Muscle of leg (tissue), 16 donors: ENCODE data around the gene TCEAL3. TPM values are rescaled to one million over a fixed set of nuclear protein-coding genes. Genes with fewer than 3 reads are reported as not detected.

Source experiments
- DNase-seq: peaks from one replicate; pipeline ENCODE4 v3.0.0; 2013
- H3K27ac ChIP-seq: one replicate; pipeline ENCODE4 v1.5.1; 2013; ENCODE audit warnings: mild to moderate bottlenecking, low read length, control low read depth
- H3K27me3 ChIP-seq: one replicate; pipeline ENCODE4 v1.6.1; 2013; ENCODE audit warnings: low read length; ENCODE audit not compliant: control insufficient read depth, insufficient read depth
- H3K36me3 ChIP-seq: one replicate; pipeline ENCODE4 v1.6.1; 2013; ENCODE audit warnings: low read length; ENCODE audit not compliant: control insufficient read depth, insufficient read depth
- H3K4me1 ChIP-seq: one replicate; pipeline ENCODE4 v1.6.1; 2013; ENCODE audit warnings: low read length; ENCODE audit not compliant: control insufficient read depth, insufficient read depth
- H3K4me3 ChIP-seq: one replicate; pipeline ENCODE4 v1.5.1; 2013; ENCODE audit warnings: low read length, control low read depth
- H3K9me3 ChIP-seq: replicated peaks from 2 replicates; pipeline ENCODE4 v1.6.1; 2013; ENCODE audit warnings: low read depth, low read length; ENCODE audit not compliant: control insufficient read depth
- WGBS: methylation state at CpG from one replicate; pipeline ENCODE4 v1.1.5; 2013; ENCODE audit warnings: missing lambda C conversion rate; ENCODE audit not compliant: insufficient coverage; 5-methylcytosine and 5-hydroxymethylcytosine counted together
- long read RNA-seq, 11 donors: transcript quantifications; one replicate each; lab custom pipeline, GENCODE V29; 2026
- polyA plus RNA-seq, 8 donors: library from polyadenylated mRNA; unstranded; fragments of 120-200 nt; gene quantifications; one replicate each; pipeline versions ENCODE4 v1.2.1 to v1.2.3, GENCODE V29; 2013; ENCODE audit warnings: inconsistent platforms in 1 of 8, low replicate concordance in 1 of 8; ENCODE audit not compliant: insufficient read length in 8 of 8, insufficient read depth in 1 of 8
- total RNA-seq: library from RNA; stranded (reverse); fragments of 120-200 nt; gene quantifications from one replicate; pipeline ENCODE4 v1.2.4, GENCODE V29; 2013

The TCEAL3 gene, protein sequence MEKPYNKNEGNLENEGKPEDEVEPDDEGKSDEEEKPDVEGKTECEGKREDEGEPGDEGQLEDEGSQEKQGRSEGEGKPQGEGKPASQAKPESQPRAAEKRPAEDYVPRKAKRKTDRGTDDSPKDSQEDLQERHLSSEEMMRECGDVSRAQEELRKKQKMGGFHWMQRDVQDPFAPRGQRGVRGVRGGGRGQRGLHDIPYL
- total RNA-seq: 6.3 TPM
- polyA plus RNA-seq: 10 to 100 TPM in 6 of 8 donors, 1 to 10 TPM in 2; 9.2 to 17.9 (median 12.8) TPM
- long read RNA-seq, donor 1, partial matches to known transcripts: 0 of 3 reads
- long read RNA-seq, donor 1, other reads (novel, unspliced or antisense): 0 of 3 reads
- long read RNA-seq, donor 2: 0 reads
- long read RNA-seq, donor 3, partial matches to known transcripts: 0 of 1 reads
- long read RNA-seq, donor 3, other reads (novel, unspliced or antisense): 0 of 1 reads
- long read RNA-seq, donor 4, transcript TCEAL3-202 (3 exons, 1,113 nt): major isoform, 6 of 6 reads
- long read RNA-seq, donor 4, partial matches to known transcripts: 0 of 6 reads
- long read RNA-seq, donor 4, other reads (novel, unspliced or antisense): 0 of 6 reads
- long read RNA-seq, donor 5, transcript TCEAL3-202 (3 exons, 1,113 nt): major isoform, 12 of 15 reads
- long read RNA-seq, donor 5, partial matches to known transcripts: 0 of 15 reads
- long read RNA-seq, donor 5, other reads (novel, unspliced or antisense): 0 of 15 reads
- long read RNA-seq, donor 6, transcript TCEAL3-202 (3 exons, 1,113 nt): major isoform, 5 of 6 reads
- long read RNA-seq, donor 6, partial matches to known transcripts: 0 of 6 reads
- long read RNA-seq, donor 6, other reads (novel, unspliced or antisense): 0 of 6 reads
- long read RNA-seq, donor 7, transcript TCEAL3-202 (3 exons, 1,113 nt): major isoform, 6 of 8 reads
- long read RNA-seq, donor 7, partial matches to known transcripts: 0 of 8 reads
- long read RNA-seq, donor 7, other reads (novel, unspliced or antisense): 0 of 8 reads
- long read RNA-seq, donor 8, partial matches to known transcripts: 0 of 2 reads
- long read RNA-seq, donor 8, other reads (novel, unspliced or antisense): 0 of 2 reads
- long read RNA-seq, donor 9, transcript TCEAL3-202 (3 exons, 1,113 nt): major isoform, 5 of 6 reads
- long read RNA-seq, donor 9, partial matches to known transcripts: 0 of 6 reads
- long read RNA-seq, donor 9, other reads (novel, unspliced or antisense): 0 of 6 reads
- long read RNA-seq, donor 10, partial matches to known transcripts: 0 of 6 reads
- long read RNA-seq, donor 10, other reads (novel, unspliced or antisense): 0 of 6 reads
- long read RNA-seq, donor 11, transcript TCEAL3-202 (3 exons, 1,113 nt): major isoform, 5 of 7 reads
- long read RNA-seq, donor 11, partial matches to known transcripts: 0 of 7 reads
- long read RNA-seq, donor 11, other reads (novel, unspliced or antisense): 0 of 7 reads

DNA sequence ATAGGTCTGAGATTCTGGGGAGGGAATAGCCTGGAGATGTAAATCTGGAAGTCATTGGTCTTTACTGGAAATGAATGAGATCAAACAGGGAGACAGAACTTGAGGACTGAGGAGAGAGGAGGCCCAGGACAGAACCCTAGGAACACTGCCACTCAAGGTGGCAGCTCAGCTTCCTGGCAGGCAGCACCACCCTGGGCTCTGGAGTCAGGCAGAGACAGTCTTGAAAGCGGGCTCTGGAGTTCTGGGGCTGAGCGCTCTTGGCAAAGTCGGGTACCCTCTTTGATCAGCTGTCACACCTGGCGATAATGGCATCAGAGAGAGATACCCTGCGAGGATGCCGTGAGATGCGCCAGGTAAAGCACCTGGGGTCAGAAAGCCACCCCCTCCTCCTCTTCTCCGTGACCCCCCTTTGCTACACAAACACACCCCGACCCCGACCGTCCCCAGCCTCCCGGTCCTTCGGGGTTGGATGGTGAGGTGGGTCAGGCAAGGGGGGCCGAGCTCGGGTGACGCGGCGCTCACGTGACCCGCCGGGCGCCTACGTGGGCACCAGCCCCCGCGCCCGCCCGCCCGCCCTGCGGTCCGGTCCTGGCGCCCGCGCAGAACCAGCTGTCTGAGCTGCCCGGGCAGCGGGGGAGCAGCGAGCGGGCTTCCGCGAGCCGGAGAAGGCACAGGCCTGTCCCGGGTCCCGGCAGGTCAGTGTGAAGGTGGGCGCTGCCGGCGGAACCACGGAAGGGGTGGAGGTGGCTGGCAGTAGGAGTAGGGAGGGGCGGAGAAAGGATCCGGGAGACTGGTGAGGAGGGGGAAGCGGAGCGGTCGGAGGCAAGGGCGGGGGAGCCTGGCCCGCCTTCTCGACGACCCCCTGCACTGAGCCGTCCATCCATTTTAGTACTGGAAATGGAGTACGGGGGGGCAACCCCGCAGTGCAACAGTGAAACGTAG is at the start of gene TCEAL3:
TCEAL3 (plus strand) TSS at position 600 of the 942 bp plus-strand sequence. CDS start 1,102 bp downstream, outside the sequence.
- DNase-seq: peak; percentile 53
- H3K27me3 ChIP-seq: peaks cover 17% of the 10 kb centered on the region
- WGBS: 13% methylated on average over 48 of the region's 59 CpGs

DNA sequence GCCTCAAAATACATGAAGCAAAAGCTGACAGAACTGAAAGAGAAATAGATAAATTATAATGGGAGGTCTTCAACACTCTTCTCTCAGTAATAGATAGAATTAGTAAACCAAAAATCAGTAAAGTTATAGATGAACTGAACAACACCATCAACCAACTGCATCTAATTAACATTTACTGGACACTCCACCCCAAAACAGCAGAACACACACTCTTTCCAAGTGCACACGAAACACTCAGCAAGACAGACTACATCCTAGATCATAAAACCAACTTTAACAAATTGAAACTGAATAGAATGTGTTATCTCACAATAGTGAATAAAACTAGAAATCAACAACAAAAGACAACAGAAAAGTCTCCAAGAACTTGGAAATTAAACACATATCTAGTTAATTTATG is 47.5 kb upstream of the TCEAL3 start:
- H3K9me3 ChIP-seq: no peaks in the 10 kb centered on the region
- H3K27me3 ChIP-seq: peaks cover 8% of the 10 kb centered on the region
- no peak for DNase-seq
- no CpG with 5 or more reads among the region's 1 CpG for WGBS
- H3K27ac ChIP-seq: no peak overlapping the region
- H3K36me3 ChIP-seq: no peaks in the 10 kb centered on the region
- no peak overlapping the region for H3K4me3 ChIP-seq
- no peaks in the 10 kb centered on the region for H3K4me1 ChIP-seq

More for the DNA sequence above, at the start of gene TCEAL3:
- no peaks in the 10 kb centered on the region for H3K9me3 ChIP-seq
- H3K4me1 ChIP-seq: peaks cover 4% of the 10 kb centered on the region
- peak within 1 kb of the TSS; percentile 74 for H3K27ac ChIP-seq
- peak within 1 kb of the TSS; percentile 70 for H3K4me3 ChIP-seq
- no peaks in the 10 kb centered on the region for H3K36me3 ChIP-seq

DNA sequence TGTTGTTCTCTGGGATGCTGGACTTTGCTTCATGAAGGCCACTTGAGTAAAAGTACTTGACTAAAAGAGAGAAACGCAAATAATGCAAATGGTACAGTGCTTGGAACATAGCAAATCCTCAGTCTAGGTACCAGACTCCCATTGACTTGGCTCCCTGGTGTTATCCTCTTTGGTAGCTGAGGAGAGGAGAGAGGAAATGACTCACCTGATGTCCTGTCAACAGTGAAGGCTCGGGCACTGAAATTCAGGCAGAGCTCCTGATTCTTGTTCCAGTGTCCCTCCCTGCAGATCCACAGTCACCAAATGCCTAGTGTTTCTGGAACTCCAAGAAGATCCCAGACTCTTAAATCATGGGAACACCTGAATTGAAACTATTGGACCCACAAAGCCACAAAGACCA is 45.0 kb upstream of the TCEAL3 start:
- no peaks in the 10 kb centered on the region for H3K9me3 ChIP-seq
- no peak for DNase-seq
- no peaks in the 10 kb centered on the region for H3K36me3 ChIP-seq
- H3K27me3 ChIP-seq: peaks cover 12% of the 10 kb centered on the region
- H3K4me1 ChIP-seq: no peaks in the 10 kb centered on the region
- no peak overlapping the region for H3K4me3 ChIP-seq
- H3K27ac ChIP-seq: no peak overlapping the region
- WGBS: no CpG with 5 or more reads among the region's 2 CpGs

DNA sequence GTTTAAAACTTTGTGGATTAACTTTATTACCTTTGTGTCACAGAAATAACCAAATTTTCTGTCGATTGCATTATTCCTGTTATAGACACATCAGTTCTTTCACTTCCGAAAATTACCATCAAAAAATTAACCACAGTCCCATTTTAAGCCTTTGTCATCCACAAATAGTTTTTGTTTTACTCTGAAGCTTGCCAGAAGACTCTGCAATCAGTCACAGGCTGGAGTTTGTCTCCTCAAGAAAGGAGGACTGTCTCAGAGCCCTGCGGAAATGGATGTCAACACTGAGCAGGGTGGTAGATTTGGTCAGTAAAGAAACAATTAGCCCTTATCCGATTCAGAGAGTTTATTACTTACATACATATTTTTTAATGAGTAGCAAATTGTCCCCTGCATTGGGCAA is 42.6 kb upstream of the TCEAL3 start:
- WGBS: no CpG with 5 or more reads among the region's 4 CpGs
- Histone ChIP-seq H3K4me3 (no peak overlapping the region), H3K9me3 (no peaks in the 10 kb centered on the region), H3K36me3 (no peaks in the 10 kb centered on the region), H3K27me3 (peaks cover 12% of the 10 kb centered on the region), H3K27ac (no peak overlapping the region), H3K4me1 (no peaks in the 10 kb centered on the region)
- no peak for DNase-seq

DNA sequence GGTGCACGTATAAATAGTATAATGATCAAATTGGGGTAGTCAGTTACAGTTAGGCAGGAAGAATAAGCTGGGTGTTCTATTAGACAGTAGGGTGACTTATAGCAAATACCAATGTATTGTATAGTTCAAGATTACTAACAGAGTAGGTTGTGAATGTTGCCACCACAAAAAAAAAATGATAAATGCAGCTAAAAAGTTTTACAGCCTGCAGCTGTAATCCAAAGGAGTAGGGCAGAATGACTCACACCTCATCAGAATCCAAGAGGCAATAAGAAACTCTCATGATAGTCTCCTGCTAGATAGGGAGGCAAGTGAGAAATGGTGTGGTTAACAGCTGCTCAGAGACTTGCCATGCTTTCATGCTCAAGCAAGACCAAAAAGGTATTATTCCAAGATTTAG is 42.0 kb upstream of the TCEAL3 start:
- Histone ChIP-seq H3K4me1 (no peaks in the 10 kb centered on the region), H3K9me3 (no peaks in the 10 kb centered on the region), H3K27me3 (peaks cover 15% of the 10 kb centered on the region), H3K36me3 (no peaks in the 10 kb centered on the region), H3K4me3 (no peak overlapping the region), H3K27ac (no peak overlapping the region)
- no peak for DNase-seq
- WGBS: no CpG with 5 or more reads among the region's 1 CpG

DNA sequence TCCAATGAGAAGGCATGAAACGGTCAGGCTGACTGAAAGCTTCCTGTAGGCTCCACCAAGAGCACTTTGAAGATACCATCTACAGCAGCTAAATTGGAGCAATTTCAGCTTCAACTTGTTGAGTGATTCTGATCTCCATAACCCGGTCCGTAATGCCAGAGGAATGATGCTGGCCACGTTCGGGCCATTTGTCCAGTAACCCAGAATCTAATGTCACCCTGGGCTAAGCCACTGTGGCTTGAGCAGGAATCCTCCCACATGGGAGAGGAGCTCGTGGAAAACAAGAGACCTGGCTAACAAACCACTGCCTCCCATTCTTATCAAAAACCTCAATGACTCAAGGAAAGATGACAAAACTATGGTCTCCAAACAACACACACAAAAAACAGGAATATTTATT is 36.6 kb upstream of the TCEAL3 start:
- Histone ChIP-seq H3K27me3 (peaks cover 10% of the 10 kb centered on the region), H3K36me3 (no peaks in the 10 kb centered on the region), H3K9me3 (no peaks in the 10 kb centered on the region), H3K4me1 (no peaks in the 10 kb centered on the region), H3K27ac (no peak overlapping the region), H3K4me3 (no peak overlapping the region)
- no peak for DNase-seq
- 82% methylated on average over 5 of the region's 6 CpGs for WGBS

DNA sequence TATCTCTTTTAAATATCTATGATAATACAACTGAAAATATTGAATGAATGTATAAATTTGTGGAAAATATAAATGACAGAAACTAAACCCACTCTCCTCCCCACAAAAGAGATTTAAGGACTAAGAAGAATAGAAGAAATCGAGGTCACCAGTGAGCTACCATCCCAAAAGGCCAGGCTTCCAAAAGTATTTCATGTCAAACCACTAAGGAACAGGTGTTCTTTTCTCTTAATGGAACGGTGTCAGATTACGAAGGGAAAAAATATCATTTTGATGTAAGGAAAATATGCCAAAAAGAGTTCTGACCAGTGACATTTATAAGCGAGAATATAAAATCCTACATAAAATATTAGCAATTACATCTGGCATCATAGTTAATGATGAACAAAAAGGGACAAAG is 36.0 kb upstream of the TCEAL3 start:
- Histone ChIP-seq H3K27ac (no peak overlapping the region), H3K36me3 (no peaks in the 10 kb centered on the region), H3K4me1 (no peaks in the 10 kb centered on the region), H3K9me3 (no peaks in the 10 kb centered on the region), H3K4me3 (no peak overlapping the region), H3K27me3 (peaks cover 6% of the 10 kb centered on the region)
- WGBS: no CpG with 5 or more reads among the region's 4 CpGs
- no peak for DNase-seq

DNA sequence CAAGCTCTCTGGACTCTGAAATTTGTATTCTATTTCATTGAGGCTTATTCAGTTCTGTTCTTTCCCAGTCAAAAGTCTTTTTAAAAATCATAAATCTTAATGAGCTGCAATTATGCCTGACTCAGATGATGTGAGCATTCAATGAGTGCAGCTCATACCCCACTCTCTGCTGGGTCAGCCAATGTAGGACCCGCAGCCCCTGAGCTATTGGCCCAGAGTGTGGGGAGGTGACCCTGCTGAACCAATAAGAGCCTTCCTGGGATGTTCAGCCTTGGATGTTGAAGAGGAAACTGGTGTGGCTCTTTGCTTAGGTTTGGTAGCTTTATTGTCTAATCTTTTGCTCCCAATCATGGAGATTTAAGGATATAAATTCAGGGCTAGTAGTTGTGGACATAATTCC is 34.6 kb upstream of the TCEAL3 start:
- no peaks in the 10 kb centered on the region for H3K9me3 ChIP-seq
- H3K36me3 ChIP-seq: no peaks in the 10 kb centered on the region
- no peak overlapping the region for H3K4me3 ChIP-seq
- WGBS: 50% methylated on average over 1 of the region's 1 CpG
- no peak overlapping the region for H3K27ac ChIP-seq
- no peak for DNase-seq
- no peaks in the 10 kb centered on the region for H3K4me1 ChIP-seq
- peaks cover 6% of the 10 kb centered on the region for H3K27me3 ChIP-seq

DNA sequence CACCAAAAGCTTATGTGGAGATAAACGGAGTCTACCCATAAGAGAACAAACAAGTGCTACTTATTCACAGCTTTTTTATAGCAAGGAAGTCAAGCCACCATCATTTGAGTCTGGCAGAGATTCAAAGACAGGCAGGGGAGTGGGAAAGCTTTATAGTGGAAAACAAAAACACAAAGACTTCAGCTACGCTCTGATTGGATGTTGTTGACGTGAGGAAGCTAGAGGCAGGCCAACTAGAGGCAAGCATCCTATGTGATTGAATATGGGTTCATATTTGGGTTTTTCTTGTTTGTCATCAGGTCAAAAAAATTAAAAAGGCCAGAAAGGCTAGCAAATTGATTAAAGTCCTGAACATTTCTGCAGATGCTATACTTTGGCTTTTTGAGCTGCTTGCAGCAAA is 23.2 kb upstream of the TCEAL3 start:
- peak; percentile 13 for DNase-seq
- peaks cover 5% of the 10 kb centered on the region for H3K4me1 ChIP-seq
- no peak overlapping the region for H3K27ac ChIP-seq
- WGBS: 40% methylated on average over 1 of the region's 3 CpGs
- no peaks in the 10 kb centered on the region for H3K9me3 ChIP-seq
- peaks cover 19% of the 10 kb centered on the region for H3K27me3 ChIP-seq
- H3K36me3 ChIP-seq: peaks cover 2% of the 10 kb centered on the region
- no peak overlapping the region for H3K4me3 ChIP-seq
